Spleen (tissue), 11 donors: ENCODE measurements around the gene C11orf91. TPM values are rescaled to one million over a fixed set of nuclear protein-coding genes. Genes with fewer than 3 reads are reported as not detected.
"Not testable (repeated sequence)": the region's sequence is repeated elsewhere in the genome, so short reads cannot be mapped to it uniquely, and the experiment has no call there.

Source experiments
- DNase-seq: peaks from one replicate; pipeline ENCODE4 v3.0.0-alpha.2; 2020
- H3K27ac ChIP-seq, 8 donors: fragments of 200-600 bp; sonication (generic) in 7 of 8; 1 replicate in 4 of 8; 2 replicates in 4 of 8; pipeline versions ENCODE4 v1.5.0 to v1.8.0; 2016 to 2021; ENCODE audit warnings: inconsistent platforms in 4 of 8, mild to moderate bottlenecking in 4 of 8, moderate library complexity in 1 of 8
- H3K27me3 ChIP-seq, 7 donors: fragments of 200-600 bp; sonication (generic) in 6 of 7; replicated peaks in 1 of 7; 1 replicate in 4 of 7; 2 replicates in 3 of 7; pipeline versions ENCODE4 v1.5.0 to v1.8.0; 2016 to 2021; ENCODE audit warnings: inconsistent platforms in 3 of 7, mild to moderate bottlenecking in 1 of 7
- H3K36me3 ChIP-seq, 6 donors: fragments of 200-600 bp; sonication (generic) in 5 of 6; 1 replicate in 4 of 6; 2 replicates in 2 of 6; pipeline versions ENCODE4 v1.5.0 to v1.8.0; 2016 to 2021; ENCODE audit warnings: inconsistent platforms in 2 of 6
- H3K4me1 ChIP-seq, 6 donors: fragments of 200-600 bp; sonication (generic) in 5 of 6; 1 replicate in 3 of 6; 2 replicates in 3 of 6; pipeline versions ENCODE4 v1.5.0 to v1.8.0; 2016 to 2021; ENCODE audit warnings: inconsistent platforms in 3 of 6
- H3K4me3 ChIP-seq, 8 donors: fragments of 200-600 bp; sonication (generic) in 7 of 8; 1 replicate in 4 of 8; 2 replicates in 4 of 8; pipeline versions ENCODE4 v1.5.0 to v1.8.0; 2016 to 2021; ENCODE audit warnings: inconsistent platforms in 4 of 8, mild to moderate bottlenecking in 4 of 8, moderate library complexity in 2 of 8
- H3K9me3 ChIP-seq, 8 donors: fragments of 200-600 bp; sonication (generic) in 7 of 8; 1 replicate in 4 of 8; 2 replicates in 4 of 8; pipeline versions ENCODE4 v1.5.0 to v1.8.0; 2016 to 2021; ENCODE audit warnings: inconsistent platforms in 4 of 8
- POLR2A ChIP-seq, 3 donors: fragments of 450-650 bp; IDR thresholded peaks; one replicate each; pipeline ENCODE4 v1.5.1; 2017; ENCODE audit warnings: antibody characterized with exemption in 3 of 3, mild to moderate bottlenecking in 1 of 3
- POLR2AphosphoS5 ChIP-seq, 3 donors: sonication (generic); formaldehyde crosslinking; IDR thresholded peaks; one replicate each; pipeline ENCODE4 v1.5.1; 2017; ENCODE audit warnings: antibody characterized with exemption in 3 of 3
- WGBS, 5 donors: extraction: QIAGEN DNeasy Blood & Tissue Kit in 3 of 5; methylation state at CpG; one replicate each; pipeline versions ENCODE4 v1.1.5 to v1.1.7; 2013 to 2018; 5-methylcytosine and 5-hydroxymethylcytosine counted together
- intact Hi-C: fragments of 100-400 bp; cut with DNase I; formaldehyde crosslinking; loops from one replicate; pipeline ENCODE4 v1.15.0; 2023; ENCODE audit warnings: low total_unique reads
- polyA plus RNA-seq, 3 donors: library from polyadenylated mRNA; stranded (reverse); fragments of 200-250 nt; gene quantifications; one replicate each; pipeline ENCODE4 v1.2.1, GENCODE V29; 2013
- total RNA-seq, 7 donors: library from RNA; depleted of rRNA in 3 of 7; stranded (reverse); fragments of >200 nt in 3 of 7; fragmentation: NEBNext Ultra II Directional in 4 of 7; extraction: Animal tissue kit (Norgen Biotek cat#: 25700) in 4 of 7; gene quantifications; one replicate each; pipeline versions ENCODE4 v1.1.0 to v1.2.1, GENCODE V29; 2016 to 2021
- TF ChIP-seq, protein P1 (sequence below), 11 experiments: fragments of 200-600 bp in 7 of 11; fragments of 450-650 bp in 4 of 11; sonication (generic) in 4 of 11; IDR thresholded peaks in 8 of 11; conservative IDR thresholded peaks in 3 of 11; 1 replicate in 7 of 11; 2 replicates in 4 of 11; pipeline versions ENCODE4 v1.4.0 to v1.8.0; 2016 to 2021; ENCODE audit warnings: antibody characterized with exemption in 11 of 11, inconsistent platforms in 4 of 11, mild to moderate bottlenecking in 1 of 11
- donor health status: healthy with polysubstance abuse.
- donor health status: DM: no; HTN: no; CAD: no; lungs with moderate emphysema.
- donor health status: DM: no; HTN: no; CAD: no.
- donor health status: Bipolar disorder and iron deficiency.
- donor health status: healthy.
- donor health status: DM: no; HTN: no; CAD: no.
- donor health status: DM: yes; HTN: yes; CAD: no.

C11orf91 gene
- total and polyA plus RNA-seq, 10 donors = 0.85 TPM; not detected in 9

DNA sequence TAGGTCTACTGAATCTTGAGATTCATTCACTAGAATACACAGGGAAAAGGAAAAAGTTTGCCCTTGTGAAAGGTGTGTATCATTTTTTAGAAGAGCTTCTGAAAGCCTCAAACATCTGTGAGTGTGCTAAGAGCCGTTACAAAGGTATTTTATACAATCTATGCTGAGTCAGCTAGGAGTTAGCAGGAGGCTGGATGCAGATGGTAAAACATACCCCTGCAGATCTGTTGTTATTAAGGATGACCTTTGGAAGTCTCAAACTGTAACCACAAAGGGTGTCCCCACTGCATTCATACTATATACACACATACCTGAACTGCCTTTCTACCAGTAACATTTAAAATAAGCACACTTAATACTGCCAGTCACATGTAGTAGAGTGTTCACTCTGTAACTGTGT lies 8.4 kb upstream of the C11orf91 start:
- peaks cover 0 to 84% (median 36%) of the 10 kb centered on the region in 6 donors for H3K36me3 ChIP-seq
- no peak overlapping the region for H3K27ac ChIP-seq
- TF ChIP-seq, protein P1, sequence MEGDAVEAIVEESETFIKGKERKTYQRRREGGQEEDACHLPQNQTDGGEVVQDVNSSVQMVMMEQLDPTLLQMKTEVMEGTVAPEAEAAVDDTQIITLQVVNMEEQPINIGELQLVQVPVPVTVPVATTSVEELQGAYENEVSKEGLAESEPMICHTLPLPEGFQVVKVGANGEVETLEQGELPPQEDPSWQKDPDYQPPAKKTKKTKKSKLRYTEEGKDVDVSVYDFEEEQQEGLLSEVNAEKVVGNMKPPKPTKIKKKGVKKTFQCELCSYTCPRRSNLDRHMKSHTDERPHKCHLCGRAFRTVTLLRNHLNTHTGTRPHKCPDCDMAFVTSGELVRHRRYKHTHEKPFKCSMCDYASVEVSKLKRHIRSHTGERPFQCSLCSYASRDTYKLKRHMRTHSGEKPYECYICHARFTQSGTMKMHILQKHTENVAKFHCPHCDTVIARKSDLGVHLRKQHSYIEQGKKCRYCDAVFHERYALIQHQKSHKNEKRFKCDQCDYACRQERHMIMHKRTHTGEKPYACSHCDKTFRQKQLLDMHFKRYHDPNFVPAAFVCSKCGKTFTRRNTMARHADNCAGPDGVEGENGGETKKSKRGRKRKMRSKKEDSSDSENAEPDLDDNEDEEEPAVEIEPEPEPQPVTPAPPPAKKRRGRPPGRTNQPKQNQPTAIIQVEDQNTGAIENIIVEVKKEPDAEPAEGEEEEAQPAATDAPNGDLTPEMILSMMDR (IDR thresholded peaks at IDR 0.05 in 8 of 11, conservative IDR thresholded peaks at IDR 0.05 in 3 of 11) = no peak
- TF ChIP-seq POLR2A (IDR thresholded peaks at IDR 0.05) = no peak
- no peak for TF ChIP-seq POLR2AphosphoS5 (IDR thresholded peaks at IDR 0.05)
- no peaks in the 10 kb centered on the region for H3K9me3 ChIP-seq
- H3K27me3 ChIP-seq = no peaks in the 10 kb centered on the region
- DNase-seq = no peak
- intact Hi-C loops = no loop called here
- peaks cover 0 to 33% (median 9%) of the 10 kb centered on the region in 6 donors for H3K4me1 ChIP-seq
- 89 to 95% (median 92%) methylated on average over 1 of the region's 1 CpG for WGBS, 5 donors
- H3K4me3 ChIP-seq = no peak overlapping the region

DNA sequence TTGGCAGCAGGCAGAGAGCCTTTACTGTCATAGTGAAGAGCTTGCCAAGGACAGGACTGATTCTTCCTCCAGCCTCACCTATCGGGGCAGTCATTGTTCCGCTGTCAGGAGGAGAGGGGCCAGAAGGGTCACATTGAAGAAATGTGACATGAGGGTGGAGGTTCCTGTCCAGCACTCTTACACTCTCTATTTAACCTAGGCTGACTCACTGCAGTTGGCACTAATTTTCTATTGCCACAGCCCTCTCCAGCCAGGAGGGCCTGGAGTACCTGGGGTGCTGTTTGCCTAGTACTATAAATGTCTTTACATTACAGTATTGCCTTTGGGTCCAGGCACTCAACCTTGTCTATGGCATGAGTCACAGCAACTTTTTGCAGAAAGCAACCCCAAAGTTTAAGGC lies 7.2 kb upstream of the C11orf91 start:
- H3K27me3 ChIP-seq, H3K9me3 ChIP-seq, H3K4me3 ChIP-seq, H3K27ac ChIP-seq, DNase-seq, intact Hi-C loops: not testable (repeated sequence)
- H3K4me1 ChIP-seq = peaks cover 0 to 36% (median 9%) of the 10 kb centered on the region in 6 donors
- peaks cover 0 to 72% (median 31%) of the 10 kb centered on the region in 6 donors for H3K36me3 ChIP-seq
- WGBS, 5 donors = 100% methylated on average over 1 to 2 of the region's 2 CpGs; no CpG with 5 or more reads in 3 of the 5 donors

DNA sequence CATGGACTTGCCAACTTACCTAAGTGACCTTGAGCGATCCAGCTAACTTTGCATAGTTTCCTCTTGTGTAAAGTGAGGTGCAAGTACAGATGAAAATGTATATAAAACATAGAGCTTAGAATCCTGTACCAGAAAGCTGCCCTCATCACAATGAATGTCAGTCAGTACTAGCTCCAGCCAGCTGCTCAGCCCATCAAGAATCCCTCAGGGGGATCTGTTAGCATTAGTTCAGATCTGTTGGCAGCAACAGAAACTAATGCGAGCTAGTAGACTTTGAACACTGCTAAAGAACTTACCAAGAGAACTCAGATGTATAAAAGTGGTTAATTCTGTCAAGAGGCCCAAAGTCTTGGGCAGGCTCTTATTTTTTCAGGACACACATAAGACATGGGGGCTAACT lies 6.3 kb upstream of the C11orf91 start:
- Histone ChIP-seq H3K27ac (peak overlapping the region in 4 of 8 donors; percentile 45 to 72 (median 68)), H3K27me3 (no peaks in the 10 kb centered on the region), H3K4me1 (peaks cover 0 to 43% (median 13%) of the 10 kb centered on the region in 6 donors), H3K9me3 (no peaks in the 10 kb centered on the region), H3K36me3 (peaks cover 0 to 64% (median 28%) of the 10 kb centered on the region in 6 donors), H3K4me3 (no peak overlapping the region)
- WGBS, 5 donors = 81 to 93% (median 91%) methylated on average over 2 of the region's 2 CpGs
- intact Hi-C loops = no loop called here
- no peak for DNase-seq
- no peak for TF ChIP-seq POLR2AphosphoS5 (IDR thresholded peaks at IDR 0.05)
- TF ChIP-seq POLR2A (IDR thresholded peaks at IDR 0.05) = no peak
- TF ChIP-seq, protein P1 (IDR thresholded peaks at IDR 0.05 in 8 of 11, conservative IDR thresholded peaks at IDR 0.05 in 3 of 11) = no peak

DNA sequence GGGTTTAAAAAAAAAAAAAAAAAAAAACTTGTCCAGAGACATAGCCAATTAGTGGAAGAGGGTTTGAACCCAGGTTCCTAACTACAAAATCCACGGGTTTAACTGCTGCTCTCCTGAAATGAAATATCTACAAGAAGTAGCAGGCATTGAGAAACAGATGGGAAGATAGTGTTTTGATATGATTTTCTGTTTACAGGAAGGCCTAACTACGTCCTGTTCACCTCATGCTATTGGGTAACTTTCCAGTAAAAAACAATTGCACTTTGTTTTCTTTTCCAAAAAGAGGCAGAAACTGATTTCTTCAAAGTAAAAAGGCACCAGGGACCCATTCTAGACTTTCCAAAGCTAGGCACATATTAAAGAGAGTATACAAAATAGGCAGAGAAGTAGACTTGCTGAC lies 5.9 kb upstream of the C11orf91 start:
- H3K36me3 ChIP-seq = peaks cover 0 to 59% (median 26%) of the 10 kb centered on the region in 6 donors
- H3K4me1 ChIP-seq = peaks cover 2 to 47% (median 17%) of the 10 kb centered on the region in 6 donors
- H3K9me3 ChIP-seq = no peaks in the 10 kb centered on the region
- DNase-seq = no peak
- H3K27ac ChIP-seq = peak overlapping the region in 4 of 8 donors; percentile 45 to 72 (median 68)
- intact Hi-C loops = no loop called here
- TF ChIP-seq, protein P1 (IDR thresholded peaks at IDR 0.05 in 8 of 11, conservative IDR thresholded peaks at IDR 0.05 in 3 of 11) = no peak
- TF ChIP-seq POLR2A (IDR thresholded peaks at IDR 0.05) = no peak
- TF ChIP-seq POLR2AphosphoS5 (IDR thresholded peaks at IDR 0.05) = no peak
- no peaks in the 10 kb centered on the region for H3K27me3 ChIP-seq
- H3K4me3 ChIP-seq = no peak overlapping the region
- WGBS, 5 donors = 30 to 60% (median 54%) methylated on average over 2 of the region's 2 CpGs
